K562 (cell line): ENCODE measurements around the gene KAT6B. TPM values are rescaled to one million over a fixed set of nuclear protein-coding genes. Genes with fewer than 3 reads are reported as not detected.

Experiments used
- ATAC-seq: fragments of 200-7000 bp; cut with Tn5 transposase; 3 replicates; pipeline ENCODE4 v1.9.1; 2020; ENCODE audit warnings: moderate library complexity
- BruUV-seq: library from RNA; stranded (reverse); fragments of 400-500 nt; replicated peaks from 2 replicates; lab custom pipeline; 2021; lab: Mats Ljungman, UMichigan
- CTCF ChIA-PET: fragments of 300-600 bp; formaldehyde crosslinking; extraction: SDS; loops from one replicate; lab custom pipeline; 2021; ENCODE audit warnings: low intra/inter-chr PET ratio; lab: Yijun Ruan, JAX
- POLR2A ChIA-PET: fragments of 300-600, 350-650 bp; sonication (Branson Sonifier 250); formaldehyde crosslinking; extraction: SDS; loops from one replicate; lab custom pipeline; 2021; ENCODE audit warnings: antibody characterized with exemption, inconsistent platforms; lab: Yijun Ruan, JAX
- DNase-seq, 4 experiments: peaks; one replicate each; pipeline versions ENCODE4 v3.0.0 to v3.0.0-alpha.2; 2011 to 2018; ENCODE audit warnings: low spot score in 3 of 4, mixed read lengths in 3 of 4; ENCODE audit errors: extremely low read depth in 1 of 4
- FAIRE-seq: peaks from 2 replicates; lab custom pipeline; 2011; peaks lifted over from hg19 to GRCh38; lab: Jason Lieb, UNC
- H2AFZ ChIP-seq: 2 replicates; pipeline ENCODE4 v1.6.0; 2011; ENCODE audit warnings: low read depth, low read length, control low read depth, inconsistent platforms
- H3K27ac ChIP-seq: fragments of 200-600 bp; 3 replicates; pipeline ENCODE4 v1.8.0; 2011; ENCODE audit warnings: low read depth, mild to moderate bottlenecking, control low read depth, inconsistent platforms, low read length, moderate library complexity, mixed read lengths; ENCODE audit errors: extremely low read depth
- H3K27me3 ChIP-seq, 2 experiments: fragments of 300-600 bp in 1 of 2; 2 replicates in 1 of 2; 3 replicates in 1 of 2; pipeline versions ENCODE4 v1.6.0 to v1.8.0; 2011; ENCODE audit warnings: inconsistent platforms in 2 of 2, low read length in 2 of 2, mild to moderate bottlenecking in 1 of 2, mixed read lengths in 1 of 2, moderate library complexity in 1 of 2; ENCODE audit not compliant: control insufficient read depth in 2 of 2, insufficient read depth in 2 of 2
- H3K36me3 ChIP-seq: fragments of 300-600 bp; 3 replicates; pipeline ENCODE4 v1.8.0; 2011; ENCODE audit warnings: mild to moderate bottlenecking, low read length, inconsistent platforms; ENCODE audit not compliant: control insufficient read depth, insufficient read depth
- H3K4me1 ChIP-seq, 2 experiments: fragments of 200-600 bp in 1 of 2; replicated peaks in 1 of 2; 2 replicates in 1 of 2; 3 replicates in 1 of 2; pipeline versions ENCODE4 v1.5.1 to v1.8.0; 2011; ENCODE audit warnings: inconsistent platforms in 2 of 2, low read length in 2 of 2, mild to moderate bottlenecking in 1 of 2, mixed read lengths in 1 of 2, moderate library complexity in 1 of 2; ENCODE audit not compliant: control insufficient read depth in 2 of 2, insufficient read depth in 2 of 2
- H3K4me2 ChIP-seq: 2 replicates; pipeline ENCODE4 v1.6.1; 2011; ENCODE audit warnings: low read length, control low read depth, inconsistent platforms, mixed read lengths; ENCODE audit not compliant: insufficient read depth
- H3K4me3 ChIP-seq: fragments of 200-600 bp; sonication (generic), shearing (Covaris generic); 2 replicates; pipeline ENCODE4 v1.5.1; 2016; ENCODE audit warnings: control low read depth, inconsistent platforms
- H3K79me2 ChIP-seq: fragments of 200-600 bp; 3 replicates; pipeline ENCODE4 v1.8.0; 2011; ENCODE audit warnings: low read length, inconsistent platforms; ENCODE audit not compliant: control insufficient read depth, insufficient read depth
- H3K9ac ChIP-seq, 2 experiments: 2 replicates each; pipeline versions ENCODE4 v1.6.0 to v1.6.1; 2011; ENCODE audit warnings: low read depth in 2 of 2, low read length in 2 of 2, control low read depth in 1 of 2, inconsistent platforms in 1 of 2, mild to moderate bottlenecking in 1 of 2, mixed read lengths in 1 of 2; ENCODE audit not compliant: insufficient read depth in 1 of 2
- H3K9me1 ChIP-seq: one replicate; pipeline ENCODE4 v1.6.0; 2011; ENCODE audit warnings: inconsistent platforms, mild to moderate bottlenecking, low read length, moderate library complexity; ENCODE audit not compliant: control insufficient read depth, insufficient read depth
- H3K9me3 ChIP-seq: replicated peaks from 2 replicates; pipeline ENCODE4 v1.5.1; 2011; ENCODE audit warnings: low read depth, low read length, inconsistent platforms; ENCODE audit not compliant: control insufficient read depth, insufficient read depth
- H4K20me1 ChIP-seq: replicated peaks from 2 replicates; pipeline ENCODE4 v1.6.1; 2011; ENCODE audit warnings: low read length, inconsistent platforms, mixed read lengths; ENCODE audit not compliant: control insufficient read depth, insufficient read depth
- ARID2 ChIP-seq: fragments of 450-650 bp; IDR thresholded peaks from 2 replicates; pipeline ENCODE4 v1.6.1; 2017; ENCODE audit warnings: antibody characterized with exemption, mild to moderate bottlenecking
- ATF7 ChIP-seq: fragments of 450-650 bp; IDR thresholded peaks from 2 replicates; pipeline ENCODE4 v1.7.1; 2014; ENCODE audit warnings: mild to moderate bottlenecking, moderate library complexity
- E2F3 ChIP-seq: fragments of 250-450 bp; sonication (Bioruptor Pico); IDR thresholded peaks from 2 replicates; pipeline ENCODE4 v1.4.0; 2020; ENCODE audit warnings: mild to moderate bottlenecking
- GATAD2A ChIP-seq: fragments of 450-650 bp; IDR thresholded peaks from 2 replicates; pipeline ENCODE4 v1.6.1; 2017
- HDAC2 ChIP-seq: fragments of 450-650 bp; IDR thresholded peaks from 2 replicates; pipeline ENCODE4 v1.6.1; 2016; ENCODE audit warnings: mild to moderate bottlenecking
- NFRKB ChIP-seq: fragments of 450-650 bp; IDR thresholded peaks from 2 replicates; pipeline ENCODE4 v1.6.1; 2016; ENCODE audit warnings: low read depth
- RBBP5 ChIP-seq: fragments of 200-600 bp; sonication (generic); IDR thresholded peaks from 2 replicates; pipeline ENCODE4 v1.6.1; 2012; ENCODE audit warnings: borderline replicate concordance, mild to moderate bottlenecking, low read length, control low read depth, inconsistent platforms; ENCODE audit not compliant: insufficient read depth, poor library complexity, severe bottlenecking
- RFX7 ChIP-seq: fragments of 250-450 bp; sonication (Bioruptor Pico); IDR thresholded peaks from 2 replicates; pipeline ENCODE4 v1.5.1; 2021; ENCODE audit warnings: mild to moderate bottlenecking
- SMARCE1 ChIP-seq: fragments of 450-650 bp; IDR thresholded peaks from 2 replicates; pipeline ENCODE4 v1.7.1; 2016; ENCODE audit warnings: mild to moderate bottlenecking
- SRSF9 ChIP-seq: fragments of 200-400 bp; formaldehyde crosslinking; IDR thresholded peaks from 2 replicates; pipeline ENCODE4 v1.6.1; 2017; ENCODE audit warnings: low read depth, low read length, borderline replicate concordance
- TOE1 ChIP-seq, 2 experiments: fragments of 450-650 bp in 1 of 2; sonication (generic) in 1 of 2; formaldehyde crosslinking in 1 of 2; IDR thresholded peaks; 2 replicates each; pipeline versions ENCODE4 v1.7.1 to v1.8.0; 2016 to 2022; ENCODE audit warnings: borderline replicate concordance in 2 of 2, mild to moderate bottlenecking in 2 of 2, antibody characterized with exemption in 1 of 2, inconsistent platforms in 1 of 2, low read depth in 1 of 2, missing genetic modification reagents in 1 of 2, moderate library complexity in 1 of 2
- XRCC5 ChIP-seq: fragments of 200-400 bp; formaldehyde crosslinking; IDR thresholded peaks from 2 replicates; pipeline ENCODE4 v1.6.1; 2017; ENCODE audit warnings: low read depth, mild to moderate bottlenecking, low read length
- ZNF3 ChIP-seq: fragments of 250-450 bp; sonication (Bioruptor Pico); IDR thresholded peaks from 2 replicates; pipeline ENCODE4 v1.5.0; 2021; ENCODE audit warnings: mild to moderate bottlenecking, moderate library complexity
- WGBS: fragments of 100-300 bp; shearing (Covaris generic); methylation state at CpG from one replicate; pipeline ENCODE4 v1.1.6; 2016; ENCODE audit warnings: low coverage, mixed read lengths; ENCODE audit not compliant: insufficient coverage; ENCODE audit errors: missing lambda C conversion rate; 5-methylcytosine and 5-hydroxymethylcytosine counted together
- in situ Hi-C: fragments of 300-500 bp; cut with MboI; formaldehyde crosslinking; loops from 4 replicates; pipeline ENCODE4 v1.15.0; 2018; ENCODE audit warnings: inconsistent platforms, mixed read lengths
- intact Hi-C: fragments of 100-400 bp; cut with micrococcal nuclease; formaldehyde crosslinking; loops from 2 replicates; pipeline ENCODE4 v1.14.2; 2022
- polyA plus RNA-seq, 8 experiments: library from polyadenylated mRNA; depleted of rRNA in 4 of 8; stranded (reverse) in 5 of 8; unstranded in 3 of 8; fragments of >200 nt; fragmentation: Nextera tagmentation in 2 of 8; fragmentation: Illumina TruSeq in 1 of 8; extraction: Ambion mirVana in 2 of 8; extraction: Trizol in 1 of 8; gene quantifications; 2 replicates each; pipeline versions ENCODE4 v1.2.1 to v1.2.3, GENCODE V29; 2011 to 2014; ENCODE audit warnings: inconsistent platforms in 1 of 8, missing spikeins in 1 of 8
- total RNA-seq, 7 experiments: library from RNA; depleted of rRNA in 6 of 7; stranded (reverse); fragments of >200 nt in 6 of 7; fragmentation: Illumina TruSeq in 2 of 7; extraction: Trizol in 2 of 7; gene quantifications; 2 replicates each; pipeline versions ENCODE4 v1.2.1 to v1.2.3, GENCODE V29; 2011 to 2021; ENCODE audit warnings: low replicate concordance in 1 of 7

KAT6B gene
- total and polyA plus RNA-seq, 9 of the 15 experiments (the other 6 are each of a cell fraction or from before 2014, with no cell fraction given), result 1.4 to 9.2 (median 6.8) TPM

DNA sequence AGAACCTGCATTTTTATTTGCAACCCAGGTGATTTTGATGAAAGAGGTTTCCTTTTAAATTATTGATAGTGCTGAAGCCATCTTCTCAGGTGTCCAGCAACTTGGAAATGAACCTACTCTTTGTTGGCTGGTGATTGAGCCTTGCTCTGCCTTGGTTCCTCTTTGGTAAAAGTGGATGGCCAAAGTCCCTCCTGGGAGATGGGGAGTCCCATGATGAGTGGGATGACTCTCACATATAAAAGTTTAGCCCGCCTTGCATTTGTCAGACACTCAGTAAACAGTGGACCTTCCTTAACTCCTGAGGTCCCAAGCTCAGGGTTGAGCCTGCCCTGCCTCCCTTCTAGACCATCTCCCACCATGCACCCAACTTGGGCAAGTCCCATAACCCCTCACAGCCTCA is 28.9 kb upstream of the KAT6B start:
- 0% methylated on average over 1 of the region's 1 CpG for WGBS
- Histone ChIP-seq H4K20me1 (no peaks in the 10 kb centered on the region), H3K4me2 (no peak overlapping the region), H3K9me3 (no peaks in the 10 kb centered on the region), H3K4me1 (no peaks in the 10 kb centered on the region), H3K9ac (no peak overlapping the region), H3K9me1 (no peaks in the 10 kb centered on the region), H3K27ac (no peak overlapping the region), H3K36me3 (no peaks in the 10 kb centered on the region), H3K79me2 (no peaks in the 10 kb centered on the region), H3K4me3 (no peak overlapping the region), H2AFZ (no peak overlapping the region), H3K27me3 (peaks cover 10 to 11% of the 10 kb centered on the region in 2 experiments; a peak in 4 of 5 replicates)
- no TSS peak for BruUV-seq
- intact Hi-C loops, result no loop called here
- ChIA-PET POLR2A (interaction anchor here (0.6 kb wide), 1 partner anchor 471 kb away, joined by 4 read pairs; no protein-coding TSS in a partner anchor), CTCF (no interaction called here)
- TF ChIP-seq ZNF3 (CRISPR knock-in tag), result no peak
- TF ChIP-seq ARID2, result no peak
- no peak for TF ChIP-seq NFRKB
- TF ChIP-seq HDAC2, result no peak
- TF ChIP-seq TOE1 (IDR thresholded peaks at IDR 0.05; ENCODE audit: borderline replicate concordance), result no peak
- no peak for TF ChIP-seq TOE1 (CRISPR knock-in tag; IDR thresholded peaks at IDR 0.05; ENCODE audit: borderline replicate concordance, low read depth)
- TF ChIP-seq SMARCE1, result no peak
- no peak for TF ChIP-seq XRCC5
- no peak for TF ChIP-seq RFX7 (CRISPR knock-in tag)
- no peak for TF ChIP-seq SRSF9
- TF ChIP-seq E2F3 (CRISPR knock-in tag), result no peak
- no peak for TF ChIP-seq RBBP5
- TF ChIP-seq ATF7, result no peak
- TF ChIP-seq GATAD2A, result no peak
- no peak for DNase-seq
- ATAC-seq, result no peak
- FAIRE-seq, result no peak
- in situ Hi-C loops, result no loop called here
